NCI-H345 treated with DMSO at 0.1 percent for 48 hours (cell line): ENCODE measurements around the gene CEND1.

ENCODE experiments used
- DNase-seq: peaks from one replicate; lab custom pipeline; 2025; ENCODE audit not compliant: unreplicated experiment; lab: John Stamatoyannopoulos, UW

CEND1 gene

DNA sequence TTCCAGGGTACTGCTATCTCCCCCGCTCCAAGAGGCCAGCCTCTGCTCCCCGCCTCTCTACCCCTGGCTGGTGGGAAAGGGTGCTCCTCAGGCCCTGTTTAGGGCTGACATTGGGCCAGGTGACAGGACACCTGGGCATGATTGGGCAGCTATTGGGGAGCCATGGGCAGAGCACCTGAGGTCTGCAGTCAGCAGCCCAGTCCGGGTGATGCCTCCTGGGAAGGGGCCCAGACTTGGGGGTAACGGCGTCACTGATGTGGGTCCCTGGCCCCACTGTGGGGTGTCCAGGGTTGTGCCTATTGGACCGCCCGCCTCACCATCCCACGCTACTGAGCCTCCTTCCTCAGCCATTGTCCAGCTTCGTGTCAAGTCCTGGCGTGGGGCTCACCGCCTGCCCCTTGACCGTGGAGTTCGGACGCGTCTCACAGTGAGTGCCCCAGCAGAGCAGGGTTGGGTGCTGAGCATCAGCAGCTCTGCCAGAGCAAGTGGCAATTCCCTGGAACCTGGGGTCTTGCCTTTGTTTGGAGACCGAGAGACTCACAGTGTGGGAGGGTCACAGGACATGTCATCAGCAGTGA is 9.8 kb downstream of the CEND1 start:
- DNase-seq = no peak

DNA sequence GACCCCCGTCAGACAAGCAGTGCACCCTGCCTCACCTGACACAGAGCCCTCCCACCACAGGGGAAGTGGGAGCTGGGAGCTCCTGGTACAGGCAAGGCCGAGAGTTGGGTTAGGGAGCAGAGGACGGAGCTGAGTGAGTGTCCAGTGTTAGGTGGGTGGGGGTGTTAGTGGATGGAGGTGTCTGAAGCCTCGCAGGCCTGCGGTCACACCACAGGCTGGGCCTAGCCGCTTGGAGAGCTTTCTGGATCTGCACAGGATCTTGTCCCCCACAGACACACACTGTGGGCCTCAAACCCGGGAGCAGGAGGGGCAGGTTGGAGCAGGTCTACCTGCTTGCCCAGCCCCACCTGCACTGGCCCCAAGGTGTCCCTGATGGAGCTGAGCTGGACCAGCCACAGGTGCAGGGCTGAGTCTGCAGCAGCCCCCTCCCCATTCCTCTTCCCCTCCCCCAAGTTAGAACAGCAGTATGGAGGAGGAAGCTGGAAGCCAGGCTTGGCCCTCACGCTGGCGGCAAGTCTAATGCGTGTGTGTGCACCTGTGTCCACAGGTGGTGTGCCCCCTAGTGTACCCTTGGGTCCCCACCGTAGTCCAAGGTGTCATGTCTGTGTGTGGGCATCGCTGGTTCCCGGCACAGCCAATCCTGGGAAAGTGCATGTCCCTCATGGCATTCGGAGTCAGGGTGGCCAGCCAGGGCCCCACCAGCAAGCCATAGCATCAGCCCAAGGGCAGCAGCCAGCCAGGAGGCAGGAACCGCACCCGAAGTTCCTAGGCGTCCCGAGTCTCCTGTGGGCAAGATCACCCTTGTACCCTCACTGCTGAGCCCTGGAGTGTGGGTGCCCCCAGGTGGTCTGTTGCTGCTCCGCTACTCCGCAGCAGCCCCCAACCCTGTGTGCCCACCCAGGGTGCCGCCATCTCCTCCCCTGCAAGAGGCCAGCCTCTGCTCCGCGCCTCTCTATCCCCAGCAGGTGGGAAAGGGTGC is 10.6 kb downstream of the CEND1 start:
- no peak for DNase-seq

DNA sequence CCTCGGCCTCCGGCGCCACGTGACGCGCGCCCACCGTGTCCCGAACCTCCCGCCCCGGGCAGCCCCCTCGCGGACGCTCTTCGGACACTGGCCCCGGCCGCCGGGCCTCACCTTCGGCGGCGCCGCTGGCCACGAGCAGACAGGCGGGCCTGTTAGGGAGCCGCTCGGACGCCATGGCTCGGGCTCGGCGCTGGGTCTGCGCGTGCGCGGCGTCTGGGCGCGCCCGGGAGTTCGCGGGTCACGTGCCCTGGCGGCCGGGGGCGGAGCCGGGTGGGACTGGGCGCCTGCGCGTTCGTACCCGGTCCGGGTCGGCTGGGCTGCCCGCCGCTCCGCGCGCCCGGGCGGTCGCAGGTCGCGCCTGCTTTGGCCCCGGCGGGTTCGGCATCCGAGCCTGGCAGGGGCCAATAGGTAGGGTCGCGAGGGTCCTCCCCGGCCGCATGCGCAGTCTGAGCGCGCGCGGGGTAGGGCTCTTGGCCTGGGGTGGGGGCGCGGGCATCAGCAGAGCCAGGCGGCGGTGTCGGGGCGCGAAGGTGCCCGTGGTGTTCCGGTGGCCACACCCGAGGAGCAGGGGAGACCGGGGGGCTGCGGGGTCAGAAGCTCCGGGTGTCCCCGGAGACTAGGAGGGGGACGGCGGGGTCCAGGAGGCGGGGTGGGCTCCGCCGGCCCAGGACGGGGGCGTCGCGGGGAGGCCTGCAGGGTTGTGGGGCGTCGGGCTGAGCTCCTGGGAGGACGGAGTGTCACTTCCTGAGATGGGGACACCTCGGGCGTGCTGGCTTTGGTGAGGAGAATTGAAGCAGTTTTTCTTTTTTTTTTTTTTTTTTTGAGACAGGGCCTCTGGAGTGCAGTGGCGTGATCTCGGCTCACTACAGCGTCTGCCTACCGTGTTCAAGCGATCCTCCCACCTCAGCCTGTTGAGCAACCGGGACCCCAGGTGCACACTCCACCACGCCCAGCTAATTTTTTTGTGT is 12.3 kb downstream of the CEND1 start, which contains the start of gene GATD1:
Gene GATD1, minus strand, starts transcription at position 200 of the 968 bp plus-strand sequence. Its CDS starts 25 bp downstream, at position 175.
- peak; percentile 78 for DNase-seq

GRCh38 chr11:776561-777287 is 13.2 kb downstream of the CEND1 start:
- DNase-seq = no peak

DNA sequence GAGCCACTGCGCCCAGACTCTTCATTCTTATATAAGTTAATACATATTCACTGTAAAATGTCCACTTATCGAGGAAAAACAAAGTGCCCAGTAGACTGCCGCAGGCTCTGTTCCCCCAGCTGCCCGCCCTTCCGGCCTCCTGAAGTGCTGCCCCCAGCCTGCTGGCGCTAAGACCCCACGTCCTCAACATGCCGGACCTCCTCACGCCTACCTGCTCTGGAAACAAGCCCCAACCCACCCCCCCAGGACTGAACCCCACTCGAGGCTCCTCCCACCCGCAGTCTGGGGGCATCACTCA is 13.7 kb downstream of the CEND1 start:
- DNase-seq = no peak

GRCh38 chr11:774873-775592 is 14.9 kb downstream of the CEND1 start:
- DNase-seq = no peak

- DNase-seq = no peak
These were observed 16.1 kb downstream of the CEND1 start for GRCh38 chr11:773830-774229.

- DNase-seq = no peak
These were observed 16.5 kb downstream of the CEND1 start for GRCh38 chr11:773425-773824.

DNA sequence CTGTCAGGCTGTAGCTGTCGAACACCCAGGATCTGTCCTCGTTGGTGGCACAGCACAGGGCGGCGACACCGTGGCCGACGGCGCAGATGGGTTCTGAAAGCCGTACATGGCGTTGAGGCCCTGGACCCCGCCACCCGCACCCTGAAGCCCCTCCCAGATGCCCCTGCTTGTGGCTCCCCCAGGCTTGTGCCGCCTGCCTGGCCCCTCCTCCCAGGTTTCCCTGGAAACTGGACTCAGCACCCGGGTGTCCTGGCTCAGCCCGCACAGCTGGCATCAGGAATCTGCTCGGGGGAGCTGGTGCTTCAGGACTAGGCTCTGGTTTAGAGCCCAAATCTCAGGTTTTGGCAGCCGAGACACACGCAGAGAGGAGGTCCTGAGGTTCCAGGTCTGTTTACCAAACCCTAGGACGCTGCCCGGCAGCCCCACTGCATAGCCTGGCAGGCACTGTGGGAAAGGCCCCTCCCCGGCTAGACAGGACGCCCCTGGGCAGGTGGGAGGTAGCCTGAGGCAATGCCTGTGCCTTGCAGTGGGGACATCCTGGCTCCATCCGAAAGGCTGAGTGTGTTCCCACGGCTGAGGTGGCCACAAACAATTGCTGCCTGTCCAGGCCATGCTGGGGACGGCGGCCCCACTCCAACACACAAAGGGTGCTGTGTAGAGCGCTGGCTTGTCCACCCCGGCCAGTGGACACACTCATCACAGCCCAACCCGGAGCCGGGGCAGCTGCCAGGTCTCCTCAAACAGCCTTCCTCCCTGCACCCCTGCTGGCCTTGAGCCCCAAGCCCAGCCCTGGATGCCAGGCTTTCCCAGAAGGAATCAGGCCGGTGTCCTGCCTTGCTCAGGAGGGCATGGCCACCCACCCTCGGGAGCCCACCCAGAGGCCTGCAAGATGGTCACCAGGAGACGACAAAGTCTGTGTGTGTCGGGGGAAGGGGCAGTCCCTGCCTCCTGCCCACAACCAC is 17.2 kb downstream of the CEND1 start:
- no peak for DNase-seq

- DNase-seq = no peak
These were observed 18.2 kb downstream of the CEND1 start for GRCh38 chr11:771617-772204.

- no peak for DNase-seq
These were observed 19.0 kb downstream of the CEND1 start for GRCh38 chr11:770642-771616.

- no peak for DNase-seq
These were observed 19.8 kb downstream of the CEND1 start for GRCh38 chr11:769887-770641.

- DNase-seq = no peak
These were observed 22.7 kb downstream of the CEND1 start for GRCh38 chr11:767238-767637.

- DNase-seq = no peak
These were observed 23.0 kb downstream of the CEND1 start for GRCh38 chr11:766936-767210.

- DNase-seq = no peak
These were observed 23.6 kb downstream of the CEND1 start for GRCh38 chr11:766106-766935.

- no peak for DNase-seq
These were observed 24.1 kb downstream of the CEND1 start for GRCh38 chr11:765802-766091.
